Measurements from ENCODE around the gene EML6. TPM values are rescaled to one million over a fixed set of nuclear protein-coding genes. Genes with fewer than 3 reads are reported as not detected.

The EML6 gene
- total and polyA plus RNA-seq, 2 of the 8 experiments (the other 6 are each of a cell fraction or from before 2014, with no cell fraction given): 1.2 to 1.6 TPM

DNA sequence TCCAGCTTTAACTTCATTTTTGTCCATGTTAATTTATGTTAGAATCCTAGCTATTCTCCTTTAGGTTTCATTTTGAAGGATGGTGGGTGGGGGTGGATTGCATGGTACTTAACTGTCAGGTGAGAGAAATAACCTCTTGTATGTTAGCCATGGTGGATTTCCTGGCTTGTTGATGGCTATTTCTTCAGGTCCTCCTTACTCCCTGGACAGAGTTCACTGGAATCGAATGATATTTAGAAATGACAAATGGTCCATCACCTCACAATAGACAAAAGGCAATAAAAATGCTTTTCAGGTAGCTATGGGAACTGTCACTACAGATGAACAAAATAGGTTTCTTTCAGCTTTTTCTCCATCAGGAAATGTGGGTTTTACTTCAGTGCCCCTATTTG, 91.7 kb downstream of the EML6 start:
- CTCF ChIA-PET (ENCODE audit: partially characterized antibody): interaction anchor here (0.9 kb wide), 1 partner anchor 23 kb away, joined by 3 read pairs; no protein-coding TSS in a partner anchor
- no peak overlapping the region for H3K4me3 ChIP-seq (ENCODE audit: extremely low read depth in 1 of 4, insufficient read depth in 2 of 4, low read depth in 3 of 4, low read length in 4 of 4)
- FAIRE-seq: no peak

More for the DNA sequence above, 91.7 kb downstream of the EML6 start:
- WGBS, 2 experiments (ENCODE audit: extremely low coverage in 1 of 2, insufficient coverage in 1 of 2, insufficient read length in 1 of 2, insufficient replicate concordance in 2 of 2, low coverage in 1 of 2, low lambda C conversion rate in 2 of 2, missing lambda C conversion rate in 1 of 2): 77% methylated on average over 1 of the region's 1 CpG; no CpG with 5 or more reads in 1 of the 2 experiments
- no peak overlapping the region for H2BK20ac ChIP-seq (ENCODE audit: low read length)
- H3K79me2 ChIP-seq (ENCODE audit: control insufficient read depth in 1 of 2, insufficient read depth in 2 of 2, low read length in 2 of 2): no peaks in the 10 kb centered on the region
- no peaks in the 10 kb centered on the region for H3K23me2 ChIP-seq (ENCODE audit: low read depth, low read length)
- no peak overlapping the region for H2BK15ac ChIP-seq (ENCODE audit: low read length)
- H3K23ac ChIP-seq (ENCODE audit: insufficient read length): no peak overlapping the region
- H3K9me3 ChIP-seq (ENCODE audit: insufficient read depth in 2 of 2, low read depth in 1 of 2, low read length in 1 of 2): no peaks in the 10 kb centered on the region
- H2BK12ac ChIP-seq (ENCODE audit: low read depth, low read length): no peak overlapping the region
- H2BK120ac ChIP-seq (replicated peaks; ENCODE audit: low read depth, low read length): no peak overlapping the region
- H3K14ac ChIP-seq (ENCODE audit: insufficient read length): no peak overlapping the region
- H3K27ac ChIP-seq (ENCODE audit: low read depth, low read length): no peak overlapping the region
- H4K8ac ChIP-seq (ENCODE audit: extremely low read depth, insufficient read depth, low read length): no peak overlapping the region
- no peaks in the 10 kb centered on the region; a peak in 1 of 7 replicates for H3K4me1 ChIP-seq (replicated peaks in 1 of 4; ENCODE audit: control insufficient read depth in 3 of 4, insufficient read depth in 4 of 4, low read length in 3 of 4)
- H3K79me1 ChIP-seq (ENCODE audit: low read depth, low read length): no peaks in the 10 kb centered on the region
- H3K27me3 ChIP-seq (replicated peaks in 1 of 4; ENCODE audit: control insufficient read depth in 3 of 4, extremely low read depth in 1 of 4, insufficient read depth in 3 of 4, low read length in 3 of 4): no peaks in the 10 kb centered on the region
- H3K4ac ChIP-seq (replicated peaks; ENCODE audit: insufficient read length, low read depth, low read length): no peak overlapping the region
- H3K9ac ChIP-seq (replicated peaks in 1 of 4; ENCODE audit: extremely low read depth in 1 of 4, low read depth in 3 of 4, low read length in 3 of 4): no peak overlapping the region
- no peak overlapping the region for H2AK5ac ChIP-seq (ENCODE audit: low read depth, low read length)
- H2BK5ac ChIP-seq (ENCODE audit: low read depth, low read length): no peak overlapping the region
- H4K91ac ChIP-seq (replicated peaks; ENCODE audit: insufficient read length, low read length): no peak overlapping the region
- H3K4me2 ChIP-seq (ENCODE audit: insufficient read depth in 1 of 2, low read depth in 2 of 2, low read length in 2 of 2): no peak overlapping the region
- no peak overlapping the region for H2AFZ ChIP-seq (ENCODE audit: low read length)
- POLR2A ChIA-PET (ENCODE audit: partially characterized antibody): interaction anchor here (1.1 kb wide), 1 partner anchor 22 kb away, joined by 3 read pairs; no protein-coding TSS in a partner anchor
- H4K20me1 ChIP-seq (replicated peaks in 1 of 2; ENCODE audit: control insufficient read depth in 1 of 2, insufficient read depth in 2 of 2, low read length in 2 of 2): no peaks in the 10 kb centered on the region
- H3K36me3 ChIP-seq (ENCODE audit: control insufficient read depth in 2 of 4, insufficient read depth in 4 of 4, low read length in 3 of 4): no peaks in the 10 kb centered on the region
- no peak overlapping the region for H3K56ac ChIP-seq (replicated peaks; ENCODE audit: insufficient read length, low read depth, low read length)
- no peak overlapping the region for H3K18ac ChIP-seq (ENCODE audit: extremely low read depth, low read length)
- no peak for DNase-seq (ENCODE audit: low read depth in 1 of 2, low spot score in 2 of 2)
- H4K5ac ChIP-seq (ENCODE audit: insufficient read length, low read depth, low read length): no peak overlapping the region
